Effector CD4-positive, alpha-beta T cell (primary cell): Measurements from ENCODE around the gene JAKMIP3.

Experiments
- DNase-seq: peaks from one replicate; pipeline ENCODE4 v3.0.0-alpha.2; 2020
- total RNA-seq: gene quantifications from one replicate; lab custom pipeline; 2026; lab: John Stamatoyannopoulos, UW

JAKMIP3 gene
- total RNA-seq = 5.4 reads per million, percentile 21 among the genes with 10 or more reads in this experiment

DNA sequence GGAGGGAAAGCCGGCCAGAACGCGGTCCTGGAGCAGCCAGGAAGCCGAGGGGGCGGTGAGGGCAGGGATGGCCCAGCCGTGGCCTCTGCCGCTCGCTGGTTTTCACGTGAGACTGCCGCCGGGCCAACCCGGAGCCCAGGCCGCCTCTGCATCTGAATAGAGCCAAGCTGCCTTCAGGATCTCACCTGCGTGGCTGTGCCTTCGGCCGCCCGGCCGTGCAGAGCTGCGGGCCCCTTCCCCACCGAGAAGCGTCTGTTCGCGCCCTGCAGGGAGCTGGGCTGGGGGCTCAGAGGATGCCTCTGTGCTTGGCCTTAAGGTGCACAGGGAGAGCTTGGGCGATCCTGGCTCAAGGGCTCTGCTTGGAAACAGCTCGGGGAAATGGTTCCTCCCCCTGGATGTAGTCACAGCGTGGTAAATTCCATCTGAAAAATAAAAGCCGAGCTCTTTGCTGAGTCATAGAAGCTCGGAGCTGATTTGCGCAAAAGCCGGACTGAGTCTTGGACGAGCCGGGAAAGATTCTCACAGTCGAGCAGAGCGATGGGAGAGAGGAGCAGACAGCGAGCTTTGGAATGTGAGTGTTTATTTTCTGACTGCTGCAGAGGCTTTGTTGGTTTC is at the start of gene JAKMIP3:
Gene JAKMIP3, plus strand, starts transcription at position 456 of the 615 bp plus-strand sequence. CDS start 38,863 bp downstream, outside the sequence.
- no peak for DNase-seq

DNA sequence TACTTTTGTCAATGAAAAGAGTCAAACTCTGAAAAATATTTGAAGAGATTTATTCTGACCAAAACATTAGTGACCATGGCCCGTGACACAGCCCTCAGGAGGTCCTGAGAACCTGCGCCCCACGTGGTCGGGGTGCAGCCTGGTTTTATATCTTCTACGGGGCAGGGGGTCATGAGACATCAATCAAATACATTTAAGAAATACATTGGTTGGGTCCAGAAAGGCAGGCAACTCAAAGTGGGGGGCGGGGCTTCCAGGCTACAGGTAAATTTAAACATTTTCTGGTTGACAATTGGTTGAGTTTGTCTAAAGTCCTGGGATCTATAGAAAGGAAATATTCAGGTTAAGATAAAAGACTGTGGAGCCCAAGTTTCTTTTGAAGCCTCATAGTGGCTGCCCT is 49.2 kb upstream of the JAKMIP3 start:
- no peak for DNase-seq

DNA sequence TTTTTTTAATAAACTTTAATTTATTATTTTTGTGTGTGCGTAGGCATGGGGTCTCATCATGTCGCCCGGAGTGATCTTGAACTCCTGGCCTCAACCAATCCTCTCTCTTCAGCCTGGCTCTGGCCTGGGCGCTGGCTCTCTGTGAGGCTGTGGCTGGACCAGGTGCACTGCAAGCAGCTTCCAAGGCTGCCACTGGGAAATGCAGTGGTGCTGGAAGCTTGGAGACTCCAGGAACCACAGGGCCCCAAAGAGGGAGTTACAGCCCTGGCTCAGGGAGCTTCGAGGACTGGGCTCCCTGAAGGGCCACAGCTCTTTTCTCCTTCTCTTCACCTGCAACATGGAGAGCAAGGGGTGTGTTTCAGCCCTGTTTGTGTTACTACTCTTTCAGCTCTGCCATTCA is 47.3 kb upstream of the JAKMIP3 start:
- DNase-seq = no peak

DNA sequence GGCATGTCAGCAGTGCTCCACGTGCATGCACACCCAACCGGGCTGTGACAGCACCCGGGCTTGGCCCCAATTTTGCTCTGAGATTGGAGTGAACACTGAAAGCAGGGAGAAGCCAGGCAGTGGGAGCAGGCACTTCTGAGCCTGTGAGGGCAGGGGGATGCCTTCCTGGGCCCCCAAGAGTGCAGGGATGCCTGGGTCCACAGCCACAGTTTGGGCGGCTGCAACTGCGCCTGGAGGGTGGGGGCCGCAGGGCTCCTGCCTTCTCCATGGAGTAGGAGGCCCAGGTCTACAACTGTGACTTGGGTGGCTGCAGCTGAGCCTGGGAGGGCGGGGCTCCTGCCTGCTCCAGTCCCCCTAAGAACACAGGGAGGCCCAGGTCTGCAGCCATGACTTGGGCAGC is 46.4 kb upstream of the JAKMIP3 start:
- no peak for DNase-seq

DNA sequence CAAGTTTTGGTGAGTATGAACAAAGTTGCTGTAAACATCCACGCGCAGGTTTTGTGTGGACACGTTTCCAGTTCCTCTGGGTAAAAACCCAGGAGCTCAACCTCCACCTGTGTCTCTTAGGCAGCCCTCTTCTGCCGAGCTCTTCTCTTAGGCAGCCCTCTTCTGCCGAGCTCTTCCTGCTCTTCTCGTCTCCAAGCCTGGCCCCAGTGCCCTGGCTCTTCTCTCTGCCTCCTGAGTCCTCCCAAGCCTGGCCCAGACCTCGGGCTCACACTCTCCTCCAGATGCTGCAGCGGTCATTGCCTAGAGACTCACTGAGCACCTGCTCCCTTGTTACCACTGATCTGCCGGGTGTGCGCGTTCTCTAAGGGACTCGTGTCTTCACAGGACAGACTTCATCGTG is 45.3 kb upstream of the JAKMIP3 start:
- no peak for DNase-seq

DNA sequence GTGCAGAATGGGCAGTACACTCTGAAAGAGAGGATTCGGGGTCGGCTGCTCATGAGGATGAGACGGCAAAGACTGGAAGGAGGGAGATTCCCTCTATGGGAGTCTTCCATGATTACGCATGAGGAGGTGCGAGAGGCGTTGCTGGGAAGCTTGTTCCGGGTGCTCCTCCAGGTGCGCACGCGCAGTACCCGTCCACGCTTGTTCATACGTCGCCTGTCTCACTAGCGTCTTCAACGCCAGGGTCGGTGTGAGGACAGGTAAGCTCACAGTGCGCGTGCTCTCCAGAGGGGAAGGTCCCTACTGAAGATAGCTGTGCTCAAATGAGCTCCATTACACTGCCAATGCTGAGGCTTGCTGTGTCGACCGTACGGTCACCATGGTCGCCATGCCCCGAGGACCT is 44.7 kb upstream of the JAKMIP3 start:
- DNase-seq = no peak

DNA sequence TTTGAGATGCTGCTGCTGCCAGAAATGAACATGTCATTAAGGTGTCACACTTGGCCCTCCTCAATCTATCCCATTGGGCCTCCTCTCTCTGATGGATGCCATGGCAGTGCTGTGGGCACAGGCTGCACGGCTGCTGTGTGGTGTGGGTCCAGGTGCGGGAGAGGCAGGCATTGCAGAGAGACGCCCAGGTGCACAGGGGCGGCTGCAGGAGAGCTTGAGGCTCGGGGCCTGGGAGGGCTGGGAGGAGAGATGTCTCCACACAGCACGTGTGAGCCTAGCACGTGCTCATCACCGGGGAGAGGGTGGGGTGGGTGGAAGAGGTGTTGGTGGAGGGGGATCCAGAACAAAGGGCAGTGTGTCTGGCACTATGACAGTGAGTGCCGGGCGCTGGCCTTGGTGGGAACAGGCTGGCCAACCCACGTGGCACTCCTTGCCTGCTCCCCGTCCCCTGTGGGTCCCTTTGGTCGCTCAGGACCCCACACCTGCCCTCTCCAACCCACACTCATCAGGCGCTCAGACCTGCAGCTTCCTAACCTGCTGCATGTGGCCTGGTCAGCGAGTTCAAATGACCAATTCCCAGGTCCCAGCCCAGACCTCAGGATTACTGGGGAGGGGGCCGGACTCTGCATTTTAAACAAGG is 44.1 kb upstream of the JAKMIP3 start:
- no peak for DNase-seq

DNA sequence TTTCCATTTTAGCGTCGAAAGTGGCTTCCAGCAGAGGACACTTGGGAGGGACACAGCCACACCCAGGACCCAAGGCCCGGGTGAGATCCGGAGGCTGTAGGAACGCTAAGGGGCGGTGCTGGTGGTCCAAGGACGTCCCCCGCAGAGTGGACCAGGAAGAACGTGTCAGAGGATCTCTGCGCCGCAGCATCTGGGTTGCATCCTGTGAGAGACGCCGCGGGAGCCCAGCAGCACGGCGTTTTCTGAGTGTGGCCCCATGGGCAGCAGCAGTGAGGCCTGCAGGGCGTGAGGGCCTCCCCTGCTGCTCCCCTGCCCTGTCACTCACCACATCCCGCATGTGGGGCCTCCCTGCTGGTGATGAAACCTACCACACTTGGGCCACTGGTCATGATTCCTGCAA is 43.5 kb upstream of the JAKMIP3 start:
- no peak for DNase-seq

DNA sequence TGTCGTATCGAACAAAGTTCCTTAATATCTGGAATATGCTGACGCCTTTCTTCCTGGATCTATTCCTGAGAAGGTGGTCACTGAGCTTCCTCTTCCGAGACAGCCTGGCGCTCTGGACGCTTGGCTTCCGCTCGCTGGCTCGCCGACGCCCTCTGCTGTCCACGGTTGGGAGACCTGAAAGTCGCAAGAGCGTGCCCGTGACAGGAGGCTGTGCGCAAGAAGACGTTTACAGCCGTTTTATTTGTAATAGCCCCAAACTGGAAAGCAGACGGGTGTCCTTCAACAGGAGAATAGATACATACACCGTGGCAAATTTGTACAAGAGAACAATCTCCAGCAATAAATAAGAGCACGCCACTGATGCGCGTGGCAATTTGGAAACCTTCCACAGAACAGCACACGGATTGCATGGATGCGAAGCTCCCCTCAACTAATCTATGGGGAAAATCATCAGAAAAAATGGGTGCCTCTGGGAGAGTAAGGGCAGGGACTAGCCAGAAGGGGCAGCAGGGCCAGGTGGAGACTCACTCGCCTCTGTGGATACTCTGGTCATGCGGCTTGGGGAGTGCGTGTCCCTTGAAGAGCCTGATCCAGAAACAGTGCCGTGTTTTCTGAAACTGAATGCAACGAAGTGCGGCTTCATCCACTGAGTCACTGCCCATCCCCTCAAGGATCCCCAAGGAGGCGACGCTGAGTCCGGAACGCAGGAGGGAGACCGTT is 42.5 kb upstream of the JAKMIP3 start:
- peak; percentile 73 for DNase-seq

DNA sequence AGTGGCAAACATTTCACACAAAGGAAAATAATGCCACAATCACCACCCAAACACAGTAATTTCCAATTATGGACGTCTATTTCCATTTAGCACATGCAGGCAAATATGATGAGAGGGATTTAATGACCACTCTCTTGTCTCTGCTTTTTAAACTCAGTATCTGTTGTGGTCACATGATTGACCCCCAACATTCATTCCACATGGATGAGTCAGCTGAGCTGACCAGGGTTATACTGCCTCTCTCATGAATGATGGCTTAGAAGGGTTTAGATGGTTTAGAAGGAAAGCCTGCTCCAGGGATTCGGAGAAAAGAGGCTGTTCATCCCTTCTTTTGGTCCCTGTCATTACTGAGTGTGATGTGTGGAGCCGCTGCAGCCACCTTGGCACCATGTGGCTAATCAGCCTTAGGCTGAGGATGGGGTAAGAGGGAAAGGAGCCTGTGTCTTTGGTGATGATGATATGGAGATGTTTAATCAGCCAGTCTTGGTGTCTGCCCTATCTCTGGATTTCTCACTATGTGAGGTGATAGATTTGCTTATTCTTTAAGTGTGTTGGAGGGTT is 38.2 kb upstream of the JAKMIP3 start:
- no peak for DNase-seq

DNA sequence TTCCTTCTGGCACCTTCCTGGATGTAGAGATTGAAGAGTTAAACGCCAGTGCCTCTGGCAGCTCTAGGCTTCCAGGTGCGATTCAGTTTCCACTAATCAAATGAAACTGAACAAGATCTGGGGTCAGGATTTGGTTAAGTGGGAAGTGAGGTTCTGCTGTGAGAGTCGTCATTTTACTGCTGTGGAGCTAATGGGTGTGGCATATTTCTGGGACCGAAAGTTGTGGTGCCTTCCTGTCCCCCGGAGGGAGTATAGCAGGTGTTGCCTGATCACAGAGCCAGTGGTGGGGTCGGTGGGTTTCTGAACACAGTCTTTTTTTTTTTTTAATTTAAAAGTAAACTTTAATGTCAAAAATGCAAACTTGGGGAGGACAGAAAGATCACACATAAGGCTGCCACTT is 37.0 kb upstream of the JAKMIP3 start:
- DNase-seq = no peak

DNA sequence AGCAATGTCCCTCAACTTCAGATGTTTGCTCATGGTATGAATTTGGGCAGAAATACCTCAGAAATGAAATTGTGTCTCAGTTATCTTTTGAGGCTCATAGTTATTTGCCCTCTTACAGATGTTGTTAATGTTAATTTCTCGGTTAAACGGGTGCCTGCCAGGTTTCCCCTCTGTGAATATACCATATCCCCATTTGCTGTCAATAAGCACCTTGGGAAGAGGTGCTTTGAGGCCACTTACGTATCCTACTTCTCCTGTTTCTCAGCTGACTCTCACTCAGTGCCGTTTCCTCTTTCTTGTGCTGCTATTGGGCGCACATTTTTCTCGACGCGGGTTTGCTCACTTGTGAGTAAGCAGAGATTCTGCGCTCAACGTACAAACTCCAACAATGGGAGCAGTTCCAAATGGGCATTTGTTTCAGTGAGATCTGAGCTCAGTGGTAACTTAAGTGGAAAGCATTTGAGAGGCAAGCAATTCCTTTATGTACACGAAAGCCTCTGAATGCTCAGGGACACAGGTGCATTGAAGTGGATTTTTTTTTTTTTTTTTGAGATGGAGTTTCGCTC is 34.8 kb upstream of the JAKMIP3 start:
- DNase-seq = no peak

DNA sequence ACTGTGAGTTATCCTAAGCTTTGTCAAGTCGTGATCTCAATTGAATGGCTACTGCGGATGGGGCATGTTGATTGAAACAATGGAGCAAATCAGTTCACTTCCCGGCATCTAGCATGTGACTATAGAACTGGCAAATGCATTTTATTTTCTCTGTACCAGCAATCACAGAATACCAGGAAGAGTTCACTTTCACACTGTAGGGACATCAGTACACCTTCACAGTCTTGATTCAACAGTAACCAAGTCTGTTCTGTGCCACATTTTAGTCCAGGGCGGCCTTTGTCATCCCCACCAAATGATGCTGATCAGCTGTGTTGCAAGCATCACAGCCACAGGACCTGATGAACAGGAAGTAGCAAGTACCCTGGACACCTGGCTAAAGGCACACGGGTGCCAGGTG is 32.1 kb upstream of the JAKMIP3 start:
- DNase-seq = no peak

DNA sequence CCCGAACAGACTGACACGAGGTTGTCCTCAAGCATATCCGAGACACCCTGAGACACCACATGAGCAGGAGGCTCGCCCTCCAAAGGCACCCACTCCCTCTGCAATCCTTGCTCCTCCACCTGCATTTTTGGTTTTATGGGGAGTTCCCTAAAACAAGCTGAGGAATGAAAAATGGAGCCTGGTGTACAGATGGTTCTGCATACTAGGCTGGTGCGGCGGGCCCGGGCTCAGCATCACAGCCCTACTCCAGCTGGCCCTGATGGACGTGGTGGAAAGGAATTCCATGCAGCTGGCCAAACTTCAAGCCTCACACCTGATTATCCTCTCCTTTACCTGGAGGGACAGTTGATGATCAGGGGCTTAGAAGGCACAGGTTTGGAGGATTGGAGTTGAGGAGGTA is 30.3 kb upstream of the JAKMIP3 start:
- no peak for DNase-seq

DNA sequence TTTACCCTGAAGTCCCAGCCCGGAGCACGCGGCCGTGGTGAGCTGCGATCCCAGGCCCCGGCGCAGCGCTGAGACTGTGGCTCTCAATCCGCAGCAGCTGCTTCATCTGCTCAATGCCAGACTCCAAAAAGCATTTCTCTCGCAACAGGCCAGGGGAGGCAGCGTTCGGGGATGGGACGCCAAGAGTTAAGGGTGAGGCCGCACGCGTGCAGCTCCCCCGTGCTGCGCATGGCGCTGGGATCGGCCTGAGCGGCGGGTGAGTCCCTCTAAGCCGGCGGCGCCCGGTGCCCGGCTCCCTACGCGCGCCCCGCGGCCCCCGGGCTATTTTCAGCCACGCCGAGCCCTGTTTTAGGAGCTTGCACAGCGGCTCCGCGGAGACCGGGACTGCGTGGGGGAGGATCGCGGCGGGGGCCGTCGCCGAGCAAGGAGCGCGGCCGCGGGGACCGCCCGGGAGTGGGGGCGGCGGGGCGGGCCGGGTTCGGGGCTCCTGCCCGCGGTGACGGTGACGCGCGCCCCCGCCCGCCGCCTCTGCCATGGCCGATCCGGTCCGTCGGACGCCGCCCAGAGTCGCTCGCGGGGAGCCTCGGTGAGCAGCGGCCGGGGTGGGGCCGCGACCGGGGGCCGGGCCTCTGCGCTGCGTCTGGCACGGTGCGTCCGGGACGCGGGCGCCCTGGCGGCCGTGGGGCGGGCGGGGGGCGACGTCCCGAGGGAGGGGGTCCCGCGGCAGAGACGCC is 29.4 kb upstream of the JAKMIP3 start:
- DNase-seq = no peak

DNA sequence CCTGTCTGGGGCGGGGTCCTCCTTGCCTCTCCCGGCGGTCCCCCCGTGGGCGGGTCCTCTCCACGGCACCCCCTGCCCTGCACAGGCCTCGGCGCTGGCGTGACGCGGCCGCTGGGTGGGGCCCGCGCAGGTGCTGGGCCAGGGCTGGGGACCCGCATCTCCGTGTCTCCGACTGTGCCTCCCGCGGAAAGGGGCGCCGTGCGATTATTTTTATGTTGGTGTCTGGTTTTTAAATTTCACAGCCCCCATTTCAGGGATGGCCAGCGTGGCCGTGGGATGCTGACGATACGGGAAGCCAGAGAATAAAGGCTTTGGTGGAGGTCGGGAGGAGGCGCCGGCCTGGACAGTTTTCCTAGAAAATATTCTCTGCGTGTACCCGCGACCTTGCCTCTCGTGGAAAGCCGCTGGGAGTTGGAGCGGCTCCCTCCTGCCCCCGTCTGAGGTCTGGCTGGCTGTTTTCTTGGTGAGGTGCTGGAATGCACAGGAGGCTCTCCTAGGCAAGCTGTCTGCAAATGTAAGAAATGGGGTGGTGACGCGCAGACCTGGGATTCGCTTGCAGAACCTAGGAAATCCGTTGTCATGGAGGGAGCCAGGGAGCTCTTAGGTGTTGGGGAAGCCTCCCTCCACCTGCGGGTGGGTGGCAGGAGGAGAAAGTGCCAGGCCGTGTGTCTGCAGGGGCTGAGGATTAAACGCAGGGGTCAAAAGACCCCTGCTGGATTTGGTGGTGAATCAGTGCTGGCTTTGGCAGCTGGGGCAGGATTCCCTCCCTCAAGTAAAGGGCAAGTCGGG is 28.7 kb upstream of the JAKMIP3 start:
- DNase-seq = no peak

DNA sequence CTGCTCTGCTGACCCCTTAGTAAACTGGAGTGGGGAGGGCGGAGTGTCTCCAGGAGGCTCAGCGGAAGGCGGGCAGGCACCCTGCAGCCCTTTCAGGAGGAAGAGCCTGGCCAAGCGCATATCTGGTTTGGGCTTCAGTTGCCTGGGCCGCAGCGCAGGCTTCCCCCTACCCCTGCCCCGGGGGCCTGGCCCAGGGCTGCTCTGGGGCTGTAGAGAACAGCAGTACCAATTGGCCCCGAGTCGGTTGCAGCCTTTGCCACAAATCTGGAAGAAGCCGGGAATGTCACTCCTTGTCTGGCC is 28.1 kb upstream of the JAKMIP3 start:
- no peak for DNase-seq

DNA sequence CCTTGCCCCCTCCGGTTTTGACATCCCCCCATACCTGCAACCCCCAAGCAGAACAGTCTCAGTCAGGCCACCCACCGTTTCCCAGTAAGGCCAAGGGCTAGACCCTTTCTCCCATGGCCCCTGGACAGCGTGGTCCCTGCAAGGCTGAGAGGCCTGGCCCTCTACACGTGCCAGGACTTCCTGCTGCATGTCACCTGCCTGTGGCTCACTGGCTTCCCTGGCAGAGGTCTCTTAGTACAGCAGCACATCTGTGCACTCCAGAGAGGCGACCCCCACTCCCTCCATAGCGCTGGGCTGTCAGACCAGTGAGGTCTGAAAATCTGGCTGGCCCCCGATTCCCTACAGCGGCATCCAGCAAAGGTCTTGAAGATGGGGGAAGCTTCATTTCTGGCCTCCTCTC is 26.4 kb upstream of the JAKMIP3 start:
- DNase-seq = no peak

DNA sequence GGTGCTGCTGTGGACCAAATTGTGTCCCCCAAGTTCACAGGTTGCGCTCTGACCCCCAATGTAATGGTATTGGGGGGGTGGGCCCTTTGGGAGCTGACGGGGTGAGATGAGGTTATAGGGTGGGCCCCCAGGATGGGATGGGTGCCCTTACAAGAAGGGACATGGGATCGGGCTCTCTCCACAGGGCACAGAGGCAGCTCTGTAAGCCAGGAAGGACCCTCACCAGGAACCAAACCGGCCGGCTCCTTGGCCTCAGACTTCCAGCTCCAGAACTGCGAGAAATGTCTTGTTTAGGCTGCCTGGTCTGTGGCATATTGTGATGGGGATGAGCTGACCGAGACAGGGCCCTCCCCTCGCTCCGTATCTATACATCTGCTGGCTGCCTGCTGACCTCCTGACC is 25.7 kb upstream of the JAKMIP3 start:
- no peak for DNase-seq

DNA sequence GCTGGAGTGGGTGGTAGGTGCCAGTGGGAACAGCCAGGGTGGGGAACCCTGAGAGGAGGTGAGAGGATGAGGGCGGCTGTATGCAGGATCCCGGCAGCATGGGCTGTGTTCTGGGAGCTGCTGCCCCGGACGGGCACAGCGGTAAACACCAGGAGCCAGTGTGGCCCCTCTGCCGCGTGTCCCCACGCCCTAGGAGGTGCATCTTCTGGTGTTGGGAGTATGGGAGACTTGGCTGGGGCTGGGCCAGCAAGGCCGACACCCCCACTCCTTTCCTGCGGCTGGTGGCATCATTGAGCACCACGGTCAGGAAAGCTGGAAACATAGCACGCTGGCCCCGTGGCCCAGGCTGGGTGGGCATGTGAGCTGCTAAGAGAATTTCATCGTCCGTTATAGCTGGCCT is 24.4 kb upstream of the JAKMIP3 start:
- no peak for DNase-seq

DNA sequence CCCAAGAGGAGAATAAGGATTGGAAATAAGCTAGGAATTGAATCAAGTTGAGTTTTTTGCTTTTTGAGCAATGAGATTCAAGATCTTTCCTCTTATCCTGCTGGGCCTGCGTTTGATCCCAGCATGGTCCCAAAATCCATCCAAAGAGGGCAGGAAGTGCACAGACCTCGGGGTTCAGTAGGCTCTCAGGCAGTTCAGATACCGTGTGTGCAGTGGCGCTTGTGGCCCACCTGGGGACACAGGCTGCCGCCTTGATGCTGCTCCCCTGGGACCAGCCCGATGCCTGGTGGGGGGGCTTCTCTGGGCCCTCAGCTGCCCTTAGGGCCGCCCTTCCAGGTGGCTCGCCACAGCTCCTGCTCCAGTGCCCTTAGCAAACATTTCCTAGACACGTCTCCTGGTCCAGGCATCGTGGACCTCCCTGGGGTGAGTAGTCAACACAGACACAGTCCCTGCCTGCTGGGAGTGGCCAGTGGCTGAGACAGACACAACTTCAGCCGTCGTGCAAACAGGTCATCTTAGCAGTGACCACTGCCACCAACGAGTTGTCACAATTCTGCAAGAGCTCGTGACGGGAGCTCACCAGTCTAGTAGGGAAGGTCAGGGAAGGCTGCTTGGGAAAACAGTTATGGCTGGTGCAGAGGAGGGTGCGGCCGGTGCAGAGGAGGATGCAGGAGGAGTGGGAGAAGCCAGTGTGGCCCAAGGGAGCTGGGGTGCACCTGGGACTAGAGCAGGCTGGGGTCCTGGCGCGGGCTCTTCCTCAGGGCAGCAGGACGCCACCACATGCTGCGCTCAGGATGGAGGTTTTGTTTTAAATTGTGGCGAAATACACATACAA is 21.7 kb upstream of the JAKMIP3 start:
- no peak for DNase-seq
